Measurements from ENCODE around the gene KRT23.
A peak's percentile ranks its signal among the peaks of the same experiment; 100 is the strongest.
"Not testable (repeated sequence)": the region's sequence is repeated elsewhere in the genome, so short reads cannot be mapped to it uniquely, and the experiment has no call there.

KRT23 gene

GRCh38 chr17:40936437-40936971, 942 bp downstream of the KRT23 start:
- peaks cover 19% of the 10 kb centered on the region for H3K27me3 Mint-ChIP-seq
- no peaks in the 10 kb centered on the region for H3K4me1 Mint-ChIP-seq (ENCODE audit: low read depth)
- no peak overlapping the region for H3K4me3 Mint-ChIP-seq
- H3K27ac Mint-ChIP-seq: no peak overlapping the region
- no peaks in the 10 kb centered on the region for H3K9me3 Mint-ChIP-seq
- H3K36me3 Mint-ChIP-seq (ENCODE audit: low read depth): no peaks in the 10 kb centered on the region

DNA sequence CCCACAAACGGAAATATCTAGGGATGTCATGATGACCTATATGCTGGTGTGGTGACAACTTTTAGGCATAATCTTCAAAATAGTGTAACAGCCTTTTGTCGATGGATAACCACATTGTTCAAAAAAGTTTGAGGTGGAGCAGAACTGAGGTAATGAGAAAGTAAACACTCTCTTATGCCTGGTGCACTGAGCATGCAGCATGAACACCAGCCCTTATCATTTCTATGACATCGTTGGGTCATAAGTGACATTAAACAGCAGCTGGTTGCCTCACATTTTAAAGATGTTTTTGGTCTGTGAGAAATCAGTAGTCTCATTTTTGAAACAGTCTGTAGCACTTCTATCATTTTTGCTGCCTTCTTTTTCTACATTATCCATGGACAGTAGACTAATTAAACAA, 1.8 kb downstream of the KRT23 start:
- no peaks in the 10 kb centered on the region for H3K9me3 Mint-ChIP-seq
- H3K4me3 Mint-ChIP-seq: no peak overlapping the region
- peaks cover 19% of the 10 kb centered on the region for H3K27me3 Mint-ChIP-seq
- H3K27ac Mint-ChIP-seq: no peak overlapping the region
- H3K36me3 Mint-ChIP-seq (ENCODE audit: low read depth): no peaks in the 10 kb centered on the region
- H3K4me1 Mint-ChIP-seq (ENCODE audit: low read depth): no peaks in the 10 kb centered on the region

- no peaks in the 10 kb centered on the region for H3K4me1 Mint-ChIP-seq (ENCODE audit: low read depth)
- H3K27ac Mint-ChIP-seq: no peak overlapping the region
- H3K27me3 Mint-ChIP-seq: peaks cover 22% of the 10 kb centered on the region
- H3K4me3 Mint-ChIP-seq: no peak overlapping the region
- H3K36me3 Mint-ChIP-seq (ENCODE audit: low read depth): no peaks in the 10 kb centered on the region
- no peaks in the 10 kb centered on the region for H3K9me3 Mint-ChIP-seq
These were observed 4.8 kb downstream of the KRT23 start for GRCh38 chr17:40932608-40933007.

GRCh38 chr17:40931311-40931710, 6.1 kb downstream of the KRT23 start:
- Mint-ChIP-seq H3K9me3 (no peaks in the 10 kb centered on the region), H3K36me3 (ENCODE audit: low read depth) (no peaks in the 10 kb centered on the region), H3K27ac (no peak overlapping the region), H3K27me3 (peaks cover 31% of the 10 kb centered on the region), H3K4me1 (ENCODE audit: low read depth) (no peaks in the 10 kb centered on the region), H3K4me3 (no peak overlapping the region)

DNA sequence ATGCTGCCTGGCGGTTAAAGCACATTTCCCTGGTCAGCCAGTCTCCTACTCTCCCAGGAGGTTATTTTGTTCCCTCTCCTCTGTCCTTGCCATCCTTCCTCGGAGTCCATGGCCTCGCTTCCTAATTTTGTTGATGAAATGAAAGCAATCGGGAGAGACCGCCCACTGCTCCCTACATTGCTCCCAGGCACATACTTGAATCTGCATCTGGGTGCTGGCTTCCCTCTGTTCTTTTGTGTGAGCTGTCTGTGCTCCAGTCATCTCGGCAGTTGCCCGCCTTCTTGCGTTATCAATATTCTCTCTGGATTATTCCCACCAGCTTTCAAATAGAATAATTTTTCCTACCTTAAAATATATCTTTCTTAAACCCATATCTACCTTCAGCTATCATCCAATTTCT, 11.1 kb downstream of the KRT23 start:
- Mint-ChIP-seq H3K27me3 (peaks cover 25% of the 10 kb centered on the region), H3K36me3 (ENCODE audit: low read depth) (no peaks in the 10 kb centered on the region), H3K4me1 (ENCODE audit: low read depth) (peaks cover 2% of the 10 kb centered on the region), H3K4me3 (no peak overlapping the region), H3K9me3 (no peaks in the 10 kb centered on the region), H3K27ac (no peak overlapping the region)

DNA sequence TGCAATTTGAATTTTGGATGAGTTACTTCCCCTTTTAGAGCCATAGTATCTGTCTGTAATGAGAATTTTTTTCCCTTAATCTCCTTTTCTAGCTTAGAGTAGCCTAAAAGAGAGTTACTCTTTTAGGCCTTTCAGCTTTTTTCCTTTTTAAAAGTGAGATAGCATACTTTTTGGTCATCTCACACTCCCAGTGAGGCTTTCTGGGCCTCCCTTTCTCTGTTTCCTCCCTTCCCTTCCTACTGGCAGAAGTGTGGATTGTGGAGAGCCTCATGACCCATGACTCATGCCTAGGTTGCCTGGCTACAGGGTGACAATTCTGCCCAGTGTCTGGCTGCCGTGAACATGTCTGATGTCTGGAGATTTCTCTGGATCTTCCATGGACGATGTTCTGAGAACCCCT, 15.2 kb downstream of the KRT23 start:
- Mint-ChIP-seq H3K27ac (no peak overlapping the region), H3K4me3 (no peak overlapping the region), H3K4me1 (ENCODE audit: low read depth) (peaks cover 5% of the 10 kb centered on the region), H3K9me3 (no peaks in the 10 kb centered on the region), H3K27me3 (peaks cover 18% of the 10 kb centered on the region), H3K36me3 (ENCODE audit: low read depth) (no peaks in the 10 kb centered on the region)

GRCh38 chr17:40921026-40921425, 16.4 kb downstream of the KRT23 start:
- H3K4me1 Mint-ChIP-seq (ENCODE audit: low read depth): peaks cover 5% of the 10 kb centered on the region
- H3K27ac Mint-ChIP-seq: no peak overlapping the region
- no peak overlapping the region for H3K4me3 Mint-ChIP-seq
- H3K9me3 Mint-ChIP-seq: no peaks in the 10 kb centered on the region
- H3K27me3 Mint-ChIP-seq: peaks cover 8% of the 10 kb centered on the region
- no peaks in the 10 kb centered on the region for H3K36me3 Mint-ChIP-seq (ENCODE audit: low read depth)

DNA sequence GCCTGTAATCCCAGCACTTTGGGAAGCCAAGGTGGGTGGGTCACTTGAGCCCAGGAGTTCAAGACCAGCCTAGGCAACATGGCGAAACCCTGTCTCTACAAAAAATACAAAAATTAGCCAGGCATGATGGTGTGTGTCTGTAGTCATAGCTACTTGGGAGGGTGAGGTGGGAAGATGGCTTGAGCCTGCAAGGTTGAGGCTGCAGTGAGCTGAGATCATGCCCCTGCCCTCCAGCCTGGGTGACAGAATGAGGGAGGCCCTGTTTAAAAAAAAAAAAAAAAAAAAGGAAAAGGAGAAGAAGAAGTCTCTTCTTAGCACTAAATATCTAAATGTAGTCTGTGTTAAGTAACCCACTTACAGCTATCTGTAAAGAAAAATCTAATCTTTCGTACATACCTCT, 20.3 kb downstream of the KRT23 start:
- not testable (repeated sequence) for H3K36me3 Mint-ChIP-seq (ENCODE audit: low read depth); H3K9me3 Mint-ChIP-seq; H3K27ac Mint-ChIP-seq; H3K4me3 Mint-ChIP-seq; H3K27me3 Mint-ChIP-seq
- H3K4me1 Mint-ChIP-seq (ENCODE audit: low read depth): peaks cover 15% of the 10 kb centered on the region

GRCh38 chr17:40916366-40916765, 21.1 kb downstream of the KRT23 start:
- peaks cover 14% of the 10 kb centered on the region for H3K4me1 Mint-ChIP-seq (ENCODE audit: low read depth)

DNA sequence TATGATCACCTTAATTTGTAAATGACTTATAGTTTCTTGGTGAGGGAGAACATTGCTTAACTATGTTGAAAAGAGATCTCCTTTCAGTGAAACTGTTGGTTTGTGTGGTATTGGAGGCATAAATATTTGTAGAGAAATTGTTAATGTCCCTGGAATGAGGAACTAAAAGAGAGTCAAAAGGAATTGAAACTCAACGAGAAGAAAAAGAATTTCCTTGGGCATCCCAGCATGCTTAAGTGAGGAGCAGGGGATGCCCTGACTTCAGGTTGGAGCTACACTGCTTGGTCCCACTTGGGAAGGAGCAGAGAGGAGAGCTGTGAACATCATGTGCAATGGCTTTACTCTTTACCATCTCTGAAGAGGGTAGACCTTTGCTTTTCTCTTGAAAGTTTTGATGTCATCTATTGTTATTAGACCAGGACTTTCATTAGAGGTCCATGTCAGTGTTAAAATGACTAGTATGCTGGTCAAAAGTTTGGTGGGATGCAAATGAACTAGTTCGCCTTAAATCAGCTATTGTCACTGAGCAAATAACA, 21.7 kb downstream of the KRT23 start:
- Mint-ChIP-seq H3K4me1 (ENCODE audit: low read depth) (peaks cover 11% of the 10 kb centered on the region), H3K36me3 (ENCODE audit: low read depth) (no peaks in the 10 kb centered on the region), H3K9me3 (no peaks in the 10 kb centered on the region), H3K27me3 (no peaks in the 10 kb centered on the region), H3K4me3 (no peak overlapping the region), H3K27ac (no peak overlapping the region)

More at GRCh38 chr17:40916366-40916765, 21.1 kb downstream of the KRT23 start:
- Mint-ChIP-seq H3K27ac (no peak overlapping the region), H3K9me3 (no peaks in the 10 kb centered on the region), H3K4me3 (no peak overlapping the region), H3K27me3 (no peaks in the 10 kb centered on the region), H3K36me3 (ENCODE audit: low read depth) (no peaks in the 10 kb centered on the region)

DNA sequence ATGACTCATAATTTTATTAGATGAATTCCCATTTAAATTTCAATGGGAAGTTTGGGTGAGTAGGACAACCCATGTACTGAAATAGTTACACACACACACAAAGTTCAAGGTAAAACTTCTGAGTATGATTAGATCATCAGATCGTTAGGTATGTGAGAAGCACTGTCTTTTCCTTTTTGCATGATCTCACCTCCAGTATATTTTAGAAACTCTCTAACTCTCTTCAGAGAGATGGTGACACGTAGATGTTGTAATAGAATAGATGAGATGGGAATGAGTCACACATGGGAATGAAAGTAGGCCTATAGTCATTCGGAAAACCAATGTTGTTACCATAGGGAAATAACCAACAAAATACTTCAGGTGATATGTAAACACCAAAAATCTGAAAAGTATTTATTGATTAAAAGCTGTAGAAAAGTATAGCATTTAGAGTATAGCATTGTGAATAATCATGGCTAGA, 22.2 kb downstream of the KRT23 start:
- H3K27ac Mint-ChIP-seq: peak overlapping the region; percentile 27
- H3K4me1 Mint-ChIP-seq (ENCODE audit: low read depth): peaks cover 11% of the 10 kb centered on the region
- no peak overlapping the region for H3K4me3 Mint-ChIP-seq
- H3K36me3 Mint-ChIP-seq (ENCODE audit: low read depth): no peaks in the 10 kb centered on the region
- no peaks in the 10 kb centered on the region for H3K9me3 Mint-ChIP-seq
- no peaks in the 10 kb centered on the region for H3K27me3 Mint-ChIP-seq

- Mint-ChIP-seq H3K4me3 (no peak overlapping the region), H3K4me1 (ENCODE audit: low read depth) (peaks cover 11% of the 10 kb centered on the region), H3K27ac (no peak overlapping the region), H3K36me3 (ENCODE audit: low read depth) (no peaks in the 10 kb centered on the region), H3K27me3 (peaks cover under 1% of the 10 kb centered on the region), H3K9me3 (no peaks in the 10 kb centered on the region)
These were observed 23.2 kb downstream of the KRT23 start for GRCh38 chr17:40914075-40914855.

GRCh38 chr17:40912486-40913210, 24.8 kb downstream of the KRT23 start:
- no peaks in the 10 kb centered on the region for H3K36me3 Mint-ChIP-seq (ENCODE audit: low read depth)
- no peak overlapping the region for H3K4me3 Mint-ChIP-seq
- H3K9me3 Mint-ChIP-seq: no peaks in the 10 kb centered on the region
- H3K27ac Mint-ChIP-seq: no peak overlapping the region
- H3K27me3 Mint-ChIP-seq: peaks cover 16% of the 10 kb centered on the region
- H3K4me1 Mint-ChIP-seq (ENCODE audit: low read depth): peaks cover 11% of the 10 kb centered on the region

DNA sequence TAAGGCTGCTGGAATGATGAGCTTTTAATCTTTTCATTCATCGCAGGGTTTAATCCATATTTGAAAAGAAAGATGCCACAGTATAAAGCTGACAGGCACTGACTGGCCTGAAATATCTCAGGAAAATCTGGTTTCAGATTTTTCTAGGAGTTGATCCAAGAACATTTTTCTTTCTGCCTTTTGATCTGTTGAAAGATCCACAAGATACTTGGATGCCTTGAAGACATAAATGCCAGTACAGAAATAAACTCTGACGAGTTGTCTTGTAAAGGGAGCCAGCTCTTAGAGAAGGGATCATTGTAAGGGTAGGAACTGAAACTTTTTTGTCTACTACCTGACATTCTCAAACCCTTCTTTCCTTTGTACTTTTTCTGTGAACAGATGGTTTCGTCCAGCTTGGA, 27.0 kb downstream of the KRT23 start:
- H3K27me3 Mint-ChIP-seq: peaks cover 23% of the 10 kb centered on the region
- H3K27ac Mint-ChIP-seq: no peak overlapping the region
- H3K9me3 Mint-ChIP-seq: no peaks in the 10 kb centered on the region
- no peaks in the 10 kb centered on the region for H3K36me3 Mint-ChIP-seq (ENCODE audit: low read depth)
- peaks cover 7% of the 10 kb centered on the region for H3K4me1 Mint-ChIP-seq (ENCODE audit: low read depth)
- H3K4me3 Mint-ChIP-seq: no peak overlapping the region

DNA sequence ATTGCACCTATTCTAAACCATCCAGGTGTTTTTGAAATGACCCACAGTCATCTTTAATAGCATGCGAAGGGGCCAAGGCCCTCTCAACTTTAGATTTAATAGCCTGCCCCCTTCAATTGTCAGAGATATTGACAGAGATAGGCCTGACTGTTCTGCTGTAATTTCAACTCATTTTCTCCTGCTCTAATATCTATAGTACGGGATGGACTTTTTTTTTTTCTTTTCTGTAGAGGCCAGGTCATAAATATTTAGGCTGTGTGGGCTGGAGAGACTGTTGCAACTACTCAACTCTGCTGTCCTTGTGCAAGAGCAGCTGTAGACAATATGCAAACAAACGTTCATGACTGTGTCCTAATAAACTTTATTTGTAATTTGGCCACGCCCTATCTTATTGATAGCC, 27.7 kb downstream of the KRT23 start:
- Mint-ChIP-seq H3K27ac (no peak overlapping the region), H3K4me1 (ENCODE audit: low read depth) (no peaks in the 10 kb centered on the region), H3K27me3 (peaks cover 27% of the 10 kb centered on the region), H3K36me3 (ENCODE audit: low read depth) (no peaks in the 10 kb centered on the region), H3K4me3 (no peak overlapping the region), H3K9me3 (no peaks in the 10 kb centered on the region)

Measured in stimulated activated naive CD8-positive, alpha-beta T cell treated with anti-CD3 and anti-CD28 coated beads, Interleukin-15, Interleukin-2, amounts not matched to agents 100 ng/mL and 50 ng/mL, for 24 hours (primary cell).